Progenitor cell of endocrine pancreas (in vitro differentiated cells): ENCODE results near the gene SEC23A. TPM values are rescaled to one million over a fixed set of nuclear protein-coding genes. Genes with fewer than 3 reads are reported as not detected.
"Not testable (repeated sequence)": the region's sequence is repeated elsewhere in the genome, so short reads cannot be mapped to it uniquely, and the experiment has no call there.

Experiments
- DNase-seq: peaks from one replicate; pipeline ENCODE4 v3.0.0; 2021; ENCODE audit warnings: low spot score; ENCODE audit not compliant: unreplicated experiment
- H3K27ac Mint-ChIP-seq: 2 replicates; pipeline ENCODE4 v1.8.0; 2021; ENCODE audit warnings: mild to moderate bottlenecking, moderate library complexity, mixed read lengths
- H3K27me3 Mint-ChIP-seq: 2 replicates; pipeline ENCODE4 v1.8.0; 2021; ENCODE audit warnings: mixed read lengths
- H3K36me3 Mint-ChIP-seq: 2 replicates; pipeline ENCODE4 v1.8.0; 2022; ENCODE audit warnings: mixed read lengths; ENCODE audit not compliant: insufficient read depth
- H3K4me1 Mint-ChIP-seq: 2 replicates; pipeline ENCODE4 v1.8.0; 2021; ENCODE audit warnings: low read depth, mixed read lengths
- H3K4me3 Mint-ChIP-seq: 2 replicates; pipeline ENCODE4 v1.8.0; 2021; ENCODE audit warnings: low read depth, mild to moderate bottlenecking, moderate library complexity, mixed read lengths
- H3K9me3 Mint-ChIP-seq: 2 replicates; pipeline ENCODE4 v1.8.0; 2021; ENCODE audit warnings: low read depth, mixed read lengths
- CTCF ChIP-seq: fragments of 200-600 bp; sonication (generic); IDR thresholded peaks from one replicate; pipeline ENCODE4 v1.5.0; 2021; ENCODE audit warnings: antibody characterized with exemption, mild to moderate bottlenecking; ENCODE audit not compliant: unreplicated experiment
- total RNA-seq: library from RNA; stranded (reverse); gene quantifications from 2 replicates; pipeline ENCODE4 v1.2.1, GENCODE V29; 2021

SEC23A gene
- total RNA-seq, 1 donor from 2014 or later: 69.5 TPM

- Mint-ChIP-seq H3K4me1 (no peaks in the 10 kb centered on the region), H3K27ac (no peak overlapping the region), H3K27me3 (no peaks in the 10 kb centered on the region), H3K9me3 (peaks cover 10% of the 10 kb centered on the region), H3K36me3 (peaks cover 77% of the 10 kb centered on the region), H3K4me3 (no peak overlapping the region)
- DNase-seq: no peak
- no peak for TF ChIP-seq CTCF
Measured at GRCh38 chr14:39055786-39056474, 47.1 kb downstream of the SEC23A start.

- peaks cover 67% of the 10 kb centered on the region for H3K36me3 Mint-ChIP-seq
Measured at GRCh38 chr14:39052869-39053454, 50.1 kb downstream of the SEC23A start.

GRCh38 chr14:39050389-39050788 lies 52.6 kb downstream of the SEC23A start:
- H3K4me3 Mint-ChIP-seq: no peak overlapping the region
- H3K4me1 Mint-ChIP-seq: peaks cover 3% of the 10 kb centered on the region
- no peaks in the 10 kb centered on the region for H3K27me3 Mint-ChIP-seq
- H3K36me3 Mint-ChIP-seq: peaks cover 60% of the 10 kb centered on the region
- no peak for DNase-seq
- H3K9me3 Mint-ChIP-seq: no peaks in the 10 kb centered on the region
- H3K27ac Mint-ChIP-seq: no peak overlapping the region
- no peak for TF ChIP-seq CTCF

More at GRCh38 chr14:39052869-39053454, 50.1 kb downstream of the SEC23A start:
- not testable (repeated sequence) for H3K27ac Mint-ChIP-seq, H3K27me3 Mint-ChIP-seq, DNase-seq, H3K4me1 Mint-ChIP-seq, H3K9me3 Mint-ChIP-seq, H3K4me3 Mint-ChIP-seq

- not testable (repeated sequence) for H3K27ac Mint-ChIP-seq, H3K9me3 Mint-ChIP-seq, H3K4me1 Mint-ChIP-seq, H3K4me3 Mint-ChIP-seq, H3K27me3 Mint-ChIP-seq, DNase-seq
- H3K36me3 Mint-ChIP-seq: peaks cover 32% of the 10 kb centered on the region
Measured at GRCh38 chr14:39045889-39046288, 57.1 kb downstream of the SEC23A start.

- Mint-ChIP-seq H3K9me3 (no peaks in the 10 kb centered on the region), H3K4me1 (no peaks in the 10 kb centered on the region), H3K27me3 (no peaks in the 10 kb centered on the region), H3K27ac (no peak overlapping the region), H3K36me3 (peaks cover 27% of the 10 kb centered on the region), H3K4me3 (no peak overlapping the region)
- DNase-seq: no peak
- no peak for TF ChIP-seq CTCF
Measured at GRCh38 chr14:39043352-39043943, 59.6 kb downstream of the SEC23A start.

- TF ChIP-seq CTCF: no peak
- no peak for DNase-seq
- Mint-ChIP-seq H3K27ac (no peak overlapping the region), H3K27me3 (no peaks in the 10 kb centered on the region), H3K36me3 (peaks cover 15% of the 10 kb centered on the region), H3K9me3 (no peaks in the 10 kb centered on the region), H3K4me1 (no peaks in the 10 kb centered on the region), H3K4me3 (no peak overlapping the region)
Measured at GRCh38 chr14:39040529-39040928, 62.5 kb downstream of the SEC23A start.
